LNCaP clone FGC (cell line): ENCODE measurements around the gene FHIT.

ENCODE experiments used
- DNase-seq: peaks from one replicate; pipeline ENCODE4 v3.0.0-alpha.2; 2011; ENCODE audit warnings: low read depth
- H3K4me3 ChIP-seq: 2 replicates; pipeline ENCODE4 v1.5.1; 2011; ENCODE audit warnings: mild to moderate bottlenecking, low read depth, low read length, control low read depth
- CTCF ChIP-seq: IDR thresholded peaks from 2 replicates; pipeline ENCODE4 v1.5.1; 2012; ENCODE audit warnings: mild to moderate bottlenecking; ENCODE audit not compliant: control insufficient read depth, insufficient read depth; ENCODE audit errors: extremely low read depth

The FHIT gene

GRCh38 chr3:60323180-60323579 is 928.1 kb downstream of the FHIT start:
- no peak for TF ChIP-seq CTCF
- H3K4me3 ChIP-seq = no peak overlapping the region
- no peak for DNase-seq

- TF ChIP-seq CTCF = no peak
- H3K4me3 ChIP-seq = no peak overlapping the region
- DNase-seq = no peak
These were observed 928.9 kb downstream of the FHIT start for GRCh38 chr3:60322298-60322856.

- no peak overlapping the region for H3K4me3 ChIP-seq
- no peak for TF ChIP-seq CTCF
- DNase-seq = no peak
These were observed 931.9 kb downstream of the FHIT start for GRCh38 chr3:60319179-60319858.

- no peak for DNase-seq
- no peak for TF ChIP-seq CTCF
- H3K4me3 ChIP-seq = no peak overlapping the region
These were observed 935.0 kb downstream of the FHIT start for GRCh38 chr3:60316121-60316797.

- no peak for TF ChIP-seq CTCF
- no peak overlapping the region for H3K4me3 ChIP-seq
- DNase-seq = no peak
These were observed 937.2 kb downstream of the FHIT start for GRCh38 chr3:60313951-60314461.

- no peak for TF ChIP-seq CTCF
- DNase-seq = no peak
- H3K4me3 ChIP-seq = no peak overlapping the region
These were observed 937.9 kb downstream of the FHIT start for GRCh38 chr3:60313231-60313798.
